Activated CD8-positive, alpha-beta memory T cell treated with anti-CD3 and anti-CD28 coated beads, Interleukin-2, amount 50 U/mL, for 1 hour (primary cell): ENCODE results near the gene CYFIP2.

Experiments used
- DNase-seq: peaks from one replicate; pipeline ENCODE4 v3.0.0-alpha.2; 2020; ENCODE audit errors: extremely low read depth

Gene CYFIP2

GRCh38 chr5:157323107-157323706 is 57.3 kb downstream of the CYFIP2 start:
- DNase-seq: no peak

DNA sequence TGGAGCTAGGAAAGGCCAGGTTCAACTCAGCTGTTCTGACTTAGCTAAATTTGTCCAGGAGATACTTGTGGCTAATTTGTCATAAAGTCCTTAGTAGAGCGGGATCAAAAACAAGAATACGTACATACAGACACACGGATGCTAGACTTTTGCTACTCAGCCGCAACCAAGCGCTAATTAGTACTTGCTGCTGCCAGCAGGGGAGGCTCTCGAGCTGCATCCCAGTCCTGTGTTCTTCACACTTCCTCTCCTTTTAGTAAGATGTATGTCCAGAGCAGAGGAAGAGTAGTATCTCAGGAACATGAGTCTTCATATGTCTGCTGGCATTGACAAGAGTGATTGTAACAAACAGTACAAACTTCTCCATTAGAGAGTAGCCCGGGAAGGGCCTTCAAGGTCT is 58.3 kb downstream of the CYFIP2 start:
- DNase-seq: no peak

GRCh38 chr5:157326440-157327005 is 60.6 kb downstream of the CYFIP2 start:
- DNase-seq: no peak

DNA sequence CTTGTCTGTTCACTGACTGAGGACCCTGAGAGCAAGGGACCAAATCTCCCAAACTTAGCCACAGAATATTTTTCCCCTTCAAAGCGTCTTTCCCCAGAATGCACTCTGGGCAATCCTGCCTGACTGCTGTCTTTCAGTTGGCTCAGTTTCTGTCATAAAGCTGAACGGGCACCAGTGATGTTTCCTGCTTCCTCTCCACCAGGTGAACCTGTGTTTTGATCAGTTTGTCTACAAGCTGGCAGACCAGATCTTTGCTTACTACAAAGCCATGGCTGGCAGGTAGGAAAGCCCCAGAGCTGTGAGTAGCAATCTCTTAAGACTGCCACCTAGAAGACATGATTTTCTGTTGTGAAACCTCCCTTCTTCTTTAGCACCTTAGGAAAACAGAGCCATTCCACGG is 61.8 kb downstream of the CYFIP2 start:
- DNase-seq: no peak

DNA sequence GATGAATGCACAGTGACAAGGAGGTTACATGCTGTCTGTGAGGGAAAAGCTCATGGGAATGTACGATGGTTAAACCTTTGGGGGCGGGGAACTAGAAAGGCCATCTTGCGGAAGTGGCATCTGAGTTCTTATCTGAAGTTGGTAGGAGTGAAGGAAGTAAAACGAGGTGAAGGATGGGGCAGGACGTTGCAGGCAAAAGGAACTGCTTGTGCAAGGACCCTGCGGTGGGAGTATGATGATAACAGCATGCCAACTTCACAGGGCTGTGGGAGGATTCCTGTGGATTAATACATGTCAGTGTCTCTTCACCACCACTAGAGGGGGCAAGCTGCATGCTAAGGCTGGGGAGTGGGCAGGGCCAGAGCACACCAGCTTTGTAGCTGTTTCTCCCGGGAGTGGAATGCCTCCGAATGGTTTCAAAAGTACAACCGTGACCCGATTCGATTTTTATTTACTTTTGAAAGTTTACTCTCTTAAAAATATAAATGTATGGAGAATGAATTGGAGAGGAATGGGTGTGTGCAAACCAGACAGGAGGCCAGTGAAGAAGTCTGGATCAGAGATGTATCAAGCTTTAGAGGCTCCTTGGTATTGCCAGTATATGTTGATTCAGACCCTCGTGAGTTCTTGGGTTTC is 62.5 kb downstream of the CYFIP2 start:
- DNase-seq: no peak

DNA sequence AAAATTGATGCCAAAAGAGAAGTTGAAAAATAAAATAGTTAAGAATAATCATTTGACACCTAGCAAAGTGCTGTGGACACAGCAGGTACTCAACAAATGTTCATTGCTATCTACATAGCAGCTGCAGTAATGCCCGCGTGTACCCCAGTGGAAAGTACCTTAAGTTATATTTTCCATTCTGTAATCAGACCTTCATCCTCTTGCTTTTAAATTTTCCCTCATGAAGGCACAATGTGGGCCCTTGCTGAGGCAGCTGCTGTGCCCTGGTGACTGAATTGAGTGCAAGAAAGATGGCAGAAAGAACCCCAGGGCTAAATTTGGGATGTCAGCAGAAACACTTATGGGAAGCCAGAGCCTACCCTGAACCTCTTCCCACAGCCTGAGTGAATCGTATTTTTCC is 65.9 kb downstream of the CYFIP2 start:
- no peak for DNase-seq

- no peak for DNase-seq
Observed at GRCh38 chr5:157335534-157336422, 69.9 kb downstream of the CYFIP2 start.

DNA sequence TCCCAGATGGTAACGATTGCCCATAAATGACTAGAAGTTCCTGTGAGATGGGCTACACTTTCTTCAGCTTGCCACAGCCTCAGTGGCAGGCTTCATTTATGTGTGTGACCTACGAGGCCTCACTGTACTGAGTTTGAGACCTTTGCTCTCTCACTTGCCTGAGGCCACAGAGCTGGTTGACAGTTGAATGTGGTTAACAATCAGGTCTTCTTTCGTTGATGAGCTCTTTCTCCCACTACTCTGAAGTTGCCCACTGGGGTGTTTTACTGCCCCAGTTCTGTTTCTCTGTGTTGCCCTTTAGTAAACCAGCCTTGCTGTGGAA is 70.5 kb downstream of the CYFIP2 start:
- no peak for DNase-seq

- no peak for DNase-seq
Observed at GRCh38 chr5:157339409-157339808, 73.5 kb downstream of the CYFIP2 start.

DNA sequence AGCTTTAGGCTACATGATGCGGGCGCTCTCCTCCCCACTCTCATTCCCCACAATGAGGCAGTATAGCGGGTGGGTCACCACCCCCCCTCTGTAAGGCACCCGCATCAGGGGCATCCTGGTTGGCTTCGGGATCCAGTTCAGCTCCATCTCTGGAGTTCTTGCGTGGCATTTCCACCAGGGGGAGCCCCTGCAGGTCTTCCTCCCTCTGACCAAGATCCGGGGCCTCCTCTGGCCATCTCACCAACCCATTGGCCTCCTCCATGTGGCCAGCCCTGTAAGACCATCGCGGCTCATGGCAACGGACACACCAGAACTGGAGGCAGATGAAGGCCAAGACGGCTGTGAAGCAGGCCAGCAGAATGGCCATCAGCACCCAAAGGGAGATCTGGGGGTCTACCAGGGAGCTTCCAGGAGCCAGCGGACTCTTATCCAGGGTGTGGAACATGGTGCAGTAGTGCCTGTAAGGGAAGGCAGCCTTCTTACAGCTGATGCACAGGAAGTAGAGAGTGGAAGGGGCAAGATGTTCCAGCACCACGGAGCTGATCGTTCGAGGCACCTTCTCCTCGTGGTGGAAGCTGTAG is 77.0 kb downstream of the CYFIP2 start:
- no peak for DNase-seq

DNA sequence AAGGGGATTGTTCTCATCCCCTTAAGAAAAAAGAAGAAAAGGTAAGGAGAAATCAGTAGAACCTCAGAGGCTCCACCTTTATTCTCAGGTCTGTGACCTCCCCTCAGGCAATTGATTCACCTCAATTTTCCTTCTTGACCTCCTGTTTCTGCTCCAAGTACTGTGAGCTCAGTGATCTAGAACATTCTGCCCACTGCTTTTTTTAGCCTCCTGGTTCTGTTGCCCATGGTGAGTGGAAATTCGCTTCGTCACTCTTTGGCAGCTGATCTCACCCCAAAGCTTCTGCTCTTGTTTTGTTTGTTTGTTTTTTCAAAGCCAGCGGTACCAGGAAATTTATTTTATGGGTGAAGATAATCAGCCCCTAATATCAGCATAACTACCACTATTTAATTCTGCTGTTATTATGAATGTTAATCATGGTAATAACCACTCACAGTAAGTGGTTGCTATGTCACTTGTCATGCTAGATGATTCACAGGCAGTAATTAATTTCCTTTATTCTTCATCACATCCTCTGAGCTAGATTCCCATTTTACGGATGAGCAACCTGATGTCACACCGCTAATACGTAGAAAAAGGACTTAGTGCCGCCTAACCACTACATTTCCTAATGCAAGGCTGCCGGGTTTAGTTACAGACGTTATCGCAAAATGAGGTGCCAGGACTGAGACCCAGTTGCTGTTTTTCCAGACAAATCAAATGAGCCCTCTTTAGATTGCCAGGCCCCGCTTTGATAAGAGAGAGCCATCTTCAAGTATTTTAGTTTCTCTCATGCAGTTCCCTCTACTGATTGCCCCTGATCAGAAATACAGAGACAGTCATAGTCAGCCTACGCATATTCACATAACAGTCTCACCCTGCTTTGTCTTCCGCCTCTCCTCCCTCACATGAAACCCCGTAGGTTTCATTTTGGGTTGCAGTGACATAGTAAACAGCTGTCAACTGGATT is 78.2 kb downstream of the CYFIP2 start:
- no peak for DNase-seq

GRCh38 chr5:157345067-157345466 is 79.1 kb downstream of the CYFIP2 start:
- DNase-seq: no peak

DNA sequence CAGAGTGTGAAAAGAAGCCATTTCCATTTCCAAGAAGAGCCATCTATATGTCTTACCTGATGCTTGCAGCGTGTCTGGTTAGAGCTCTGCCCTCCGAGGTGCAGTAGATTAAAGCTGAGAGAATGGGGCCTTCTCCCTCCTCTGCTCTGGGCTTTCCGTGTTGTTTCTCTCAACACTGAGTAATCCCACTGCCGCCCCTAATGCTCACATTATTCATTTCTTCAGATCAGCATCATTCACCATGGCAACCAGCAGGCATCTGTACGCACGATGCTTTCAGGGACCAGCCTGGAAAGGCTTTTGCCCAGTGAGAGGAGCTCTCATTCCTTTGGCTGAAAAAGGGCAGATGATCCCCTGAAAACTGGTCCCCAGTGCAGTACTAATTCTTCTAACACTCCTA is 79.6 kb downstream of the CYFIP2 start:
- no peak for DNase-seq

GRCh38 chr5:157347301-157348048 is 81.6 kb downstream of the CYFIP2 start:
- DNase-seq: no peak

GRCh38 chr5:157348049-157348400 is 82.1 kb downstream of the CYFIP2 start:
- no peak for DNase-seq

GRCh38 chr5:157350939-157351801 is 85.2 kb downstream of the CYFIP2 start:
- DNase-seq: no peak

- no peak for DNase-seq
Observed at GRCh38 chr5:157351802-157352092, 85.8 kb downstream of the CYFIP2 start.

GRCh38 chr5:157352756-157353340 is 86.9 kb downstream of the CYFIP2 start:
- DNase-seq: no peak

GRCh38 chr5:157354800-157355199 is 88.9 kb downstream of the CYFIP2 start:
- DNase-seq: no peak
